ENCODE results near the gene LY6G6C.

LY6G6C gene, protein sequence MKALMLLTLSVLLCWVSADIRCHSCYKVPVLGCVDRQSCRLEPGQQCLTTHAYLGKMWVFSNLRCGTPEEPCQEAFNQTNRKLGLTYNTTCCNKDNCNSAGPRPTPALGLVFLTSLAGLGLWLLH

GRCh38 chr6:31721351-31722020 is at the start of gene LY6G6C:
LY6G6C (minus strand) TSS chr6:31721746; CDS start chr6:31721679, 67 bp downstream.
- no peak for DNase-seq (ENCODE audit: low spot score)

DNA sequence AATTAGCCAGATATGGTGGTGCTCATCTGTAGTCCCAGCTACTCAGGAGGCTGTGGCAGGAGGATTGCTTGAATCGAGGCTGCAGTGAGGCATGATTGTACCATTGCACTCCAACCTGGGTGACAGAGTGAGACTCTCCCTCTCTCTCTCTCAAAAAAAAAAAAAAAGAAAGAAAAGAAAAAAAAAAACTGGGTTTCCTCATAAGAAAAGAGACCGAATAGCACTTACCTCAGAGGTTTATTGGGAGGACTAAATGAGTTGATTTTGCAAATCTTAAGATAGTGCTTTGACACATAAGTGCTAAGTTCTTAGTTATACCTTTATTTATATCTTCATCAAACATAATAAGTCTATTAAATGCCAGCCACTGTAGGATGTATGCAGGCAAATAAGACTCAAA is 49.3 kb upstream of the LY6G6C start:
- no peak for DNase-seq (ENCODE audit: low spot score)

DNA sequence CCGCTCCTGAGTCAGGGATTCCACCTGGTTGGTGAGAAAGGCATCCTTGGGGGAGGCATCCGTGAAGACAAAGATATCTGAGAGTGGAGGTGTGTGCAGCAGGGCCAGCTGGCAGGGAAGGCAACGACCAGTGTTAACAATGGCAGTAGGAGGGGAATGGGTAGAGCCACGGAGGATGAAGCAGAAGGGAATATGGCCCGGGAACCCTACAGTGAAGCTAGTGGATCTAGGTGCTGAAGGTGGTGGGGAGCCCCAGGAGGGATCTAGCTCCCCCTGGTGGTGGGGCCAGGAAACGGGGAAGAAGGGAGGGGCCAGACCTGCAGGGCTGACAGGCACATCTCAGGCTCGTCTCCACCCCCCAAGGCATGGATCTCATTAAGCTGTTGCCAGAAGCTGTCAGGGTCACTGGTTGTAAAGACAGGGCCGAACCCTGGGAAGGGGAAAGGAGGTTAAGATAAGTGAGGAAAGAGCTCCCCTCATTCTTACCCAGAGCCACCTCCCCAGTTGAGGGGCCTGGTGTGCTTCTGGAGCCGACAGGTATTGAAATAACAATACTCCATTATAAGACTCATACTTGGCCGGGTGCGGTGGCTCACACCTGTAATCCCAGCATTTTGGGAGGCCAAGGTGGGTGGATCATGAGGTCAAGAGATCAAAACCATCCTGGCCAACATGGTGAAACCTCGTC is 48.3 kb upstream of the LY6G6C start:
- peak; percentile 46 for DNase-seq (ENCODE audit: low spot score)

DNA sequence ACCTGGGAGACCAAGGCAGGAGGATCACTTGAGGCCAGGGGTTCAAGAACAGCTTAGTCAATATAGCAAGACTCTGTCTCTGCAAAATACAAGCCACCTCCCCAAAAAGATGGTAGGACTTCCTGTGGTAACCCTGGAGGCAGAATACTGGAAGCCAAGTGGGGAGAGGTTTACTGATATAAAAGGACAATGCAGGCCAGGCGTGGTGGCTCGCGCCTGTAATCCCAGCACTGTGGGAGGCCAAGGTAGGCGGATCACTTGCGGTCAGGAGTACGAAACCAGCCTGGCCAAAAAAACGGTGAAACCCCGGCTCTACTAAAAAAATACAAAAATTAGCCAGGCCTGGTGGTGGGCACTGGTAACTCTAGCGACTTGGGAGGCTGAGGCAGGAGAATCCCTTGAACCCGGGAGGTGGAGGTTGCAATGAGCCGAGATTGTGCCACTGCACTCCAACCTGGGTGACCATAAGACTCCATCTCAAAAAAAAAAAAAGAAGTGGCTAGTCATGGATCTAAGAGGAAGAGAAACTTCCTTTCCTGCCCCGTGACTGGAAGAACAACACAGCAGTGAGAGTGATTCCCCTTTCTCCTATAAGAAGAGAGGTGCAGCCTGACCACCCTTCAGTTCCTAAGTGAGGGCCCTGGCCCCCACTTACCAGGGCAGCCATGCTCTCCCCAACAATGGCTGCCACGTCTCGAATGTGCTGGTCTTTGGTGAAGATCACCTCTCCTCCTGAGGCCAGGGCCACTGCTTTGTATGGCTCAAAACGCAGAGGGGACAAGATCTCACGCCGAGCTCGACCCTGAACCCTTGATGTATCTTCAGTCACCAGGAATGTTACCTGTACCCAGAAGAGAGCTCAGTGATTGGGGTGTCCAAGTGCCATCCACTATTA is 47.1 kb upstream of the LY6G6C start:
- DNase-seq (ENCODE audit: low spot score): no peak

DNA sequence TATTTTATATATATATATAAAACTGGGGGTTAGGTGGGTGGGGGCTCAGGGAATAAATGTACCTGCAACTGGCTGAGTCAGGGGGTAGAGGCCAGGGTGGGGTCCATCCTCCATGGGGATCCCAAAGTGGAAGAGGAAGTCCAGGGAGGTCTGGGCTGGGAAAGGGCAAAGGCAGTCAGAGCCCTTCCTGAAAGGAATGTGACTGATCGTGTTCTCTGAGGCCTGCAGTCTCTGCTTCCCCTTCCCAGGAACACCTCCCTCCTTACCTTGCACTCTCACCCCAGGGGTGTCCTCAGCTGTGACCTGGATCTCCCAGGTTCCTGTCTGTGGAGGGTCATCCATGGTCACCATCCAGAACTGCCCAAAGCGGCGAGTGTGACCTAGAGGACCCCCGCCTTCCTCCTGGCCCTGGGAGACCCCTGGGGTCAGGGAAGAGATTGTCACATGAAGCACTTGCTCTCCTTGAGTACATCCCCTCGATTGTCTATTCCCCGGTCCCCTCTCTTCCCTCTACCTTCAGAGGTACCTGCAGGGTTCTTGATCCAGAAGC is 45.6 kb upstream of the LY6G6C start:
- no peak for DNase-seq (ENCODE audit: low spot score)

DNA sequence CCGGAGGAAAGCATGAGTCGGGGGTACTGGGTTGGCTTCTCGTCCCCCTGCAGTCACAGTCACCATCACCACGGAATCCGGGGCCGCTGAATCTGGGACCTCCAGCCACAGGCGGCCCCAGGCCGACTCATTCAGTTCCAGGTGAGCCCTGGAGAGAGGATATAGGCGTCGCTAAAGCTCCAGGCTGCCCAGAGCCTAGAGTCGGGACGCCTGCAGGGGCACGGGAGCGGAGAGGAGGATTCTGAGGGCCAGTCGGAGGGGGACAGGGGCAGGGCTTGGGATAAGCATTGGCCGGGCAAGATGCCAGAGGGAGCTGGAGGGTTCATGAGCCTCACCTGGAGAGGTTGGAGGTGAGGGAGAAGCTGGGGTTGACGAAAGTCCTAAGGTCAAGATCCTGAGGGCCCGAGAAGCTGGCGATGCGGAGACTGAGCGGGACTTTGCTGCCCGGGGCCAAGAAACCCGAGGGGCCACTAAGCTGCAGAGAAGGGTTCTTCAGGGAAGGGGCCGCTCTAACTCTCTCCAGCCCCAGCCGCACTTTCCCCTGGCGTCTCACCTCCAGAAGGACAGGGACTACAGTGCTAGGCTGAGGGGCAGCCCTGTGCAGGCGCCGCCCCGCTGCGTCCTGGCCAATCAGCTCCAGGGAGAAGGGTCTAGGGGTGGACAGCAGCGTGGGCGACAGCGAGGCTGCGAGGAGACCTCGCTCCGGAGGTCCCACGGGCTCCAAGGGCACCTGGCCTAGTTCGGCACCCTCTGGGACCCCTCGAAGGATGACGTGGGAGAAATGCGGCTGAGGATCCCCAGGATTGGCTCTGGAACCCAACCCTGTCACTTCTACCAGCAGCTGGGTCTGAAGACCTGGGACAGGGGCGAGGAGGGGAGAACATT is 44.6 kb upstream of the LY6G6C start:
- DNase-seq (ENCODE audit: low spot score): no peak

DNA sequence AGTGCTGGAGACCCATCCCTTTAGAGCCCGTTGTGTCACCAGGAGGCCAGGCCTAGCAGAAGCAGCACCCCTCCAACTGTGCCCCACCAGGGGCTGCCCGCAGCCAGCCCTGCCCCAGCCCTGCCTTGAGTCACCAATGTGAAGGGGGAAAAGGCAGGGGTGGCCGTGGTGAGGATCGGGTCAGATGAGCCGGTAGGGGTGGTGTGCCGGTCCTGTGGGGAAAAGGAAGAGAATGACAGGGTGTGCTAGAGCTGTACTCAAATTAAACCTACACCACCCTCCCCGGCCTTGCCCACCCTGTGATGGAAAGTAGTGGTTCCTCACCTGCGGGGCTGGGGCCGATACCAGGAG is 44.0 kb upstream of the LY6G6C start:
- DNase-seq (ENCODE audit: low spot score): no peak

DNA sequence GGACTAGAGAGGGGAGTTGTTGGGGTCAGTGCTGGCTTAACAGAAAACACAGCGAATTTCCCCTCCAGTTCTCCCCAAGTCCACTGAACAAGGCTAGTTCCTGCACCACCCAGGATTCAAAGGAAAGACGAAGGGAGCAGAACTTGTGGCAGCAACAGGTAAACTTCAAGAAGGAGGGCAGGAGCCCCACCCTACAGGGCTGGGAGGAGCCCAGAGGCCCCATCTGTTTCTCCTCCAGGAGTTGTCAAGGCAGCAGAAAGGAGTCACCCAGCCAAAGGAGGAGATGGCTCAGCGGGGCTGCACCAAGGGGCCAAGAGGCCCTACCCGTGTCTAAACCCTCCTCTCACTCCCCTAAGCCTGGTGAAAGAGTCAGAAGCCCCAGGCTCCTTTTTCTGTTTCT is 42.7 kb upstream of the LY6G6C start:
- no peak for DNase-seq (ENCODE audit: low spot score)

GRCh38 chr6:31763619-31763940 is 42.0 kb upstream of the LY6G6C start:
- DNase-seq (ENCODE audit: low spot score): no peak

DNA sequence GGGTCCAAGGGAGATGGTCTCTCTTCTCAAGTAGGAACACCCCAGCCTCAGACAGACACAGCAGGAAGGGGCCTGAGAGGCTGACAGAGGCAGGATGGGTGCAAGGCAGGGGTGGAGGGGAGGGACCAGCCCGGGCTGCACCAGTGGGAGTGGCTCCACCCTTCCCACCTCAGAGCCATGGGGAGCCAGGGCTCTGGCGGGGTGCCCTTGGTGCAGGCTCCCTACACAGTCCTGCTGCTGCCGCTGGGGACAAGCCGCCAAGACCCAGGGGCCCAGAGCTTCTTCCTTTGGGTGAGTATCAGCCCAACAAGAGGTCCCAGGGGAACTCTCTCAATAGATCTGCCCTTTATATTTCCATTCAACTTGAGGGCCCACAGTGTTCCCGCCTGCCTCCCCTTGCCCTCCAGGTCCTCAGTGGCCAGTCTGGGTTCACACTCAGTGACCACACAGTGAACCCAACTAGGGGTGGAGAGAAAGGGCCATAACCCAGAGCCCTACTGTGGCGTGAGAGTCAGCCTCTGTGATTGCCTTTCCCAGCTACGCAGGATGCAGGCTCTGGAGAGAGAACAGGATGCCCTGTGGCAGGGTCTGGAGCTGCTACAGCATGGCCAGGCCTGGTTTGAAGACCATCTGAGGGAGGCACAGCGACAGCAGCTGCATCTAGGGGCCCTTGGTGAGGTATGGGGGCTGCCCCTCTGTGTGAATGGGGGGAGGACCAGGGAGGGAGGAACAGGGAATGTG is 41.5 kb upstream of the LY6G6C start:
- no peak for DNase-seq (ENCODE audit: low spot score)

GRCh38 chr6:31762356-31762755 is 40.8 kb upstream of the LY6G6C start, which contains the start of gene SAPCD1:
SAPCD1 (plus strand) TSS chr6:31762656; CDS start chr6:31763055, 399 bp downstream.
- no peak for DNase-seq (ENCODE audit: low spot score)

DNA sequence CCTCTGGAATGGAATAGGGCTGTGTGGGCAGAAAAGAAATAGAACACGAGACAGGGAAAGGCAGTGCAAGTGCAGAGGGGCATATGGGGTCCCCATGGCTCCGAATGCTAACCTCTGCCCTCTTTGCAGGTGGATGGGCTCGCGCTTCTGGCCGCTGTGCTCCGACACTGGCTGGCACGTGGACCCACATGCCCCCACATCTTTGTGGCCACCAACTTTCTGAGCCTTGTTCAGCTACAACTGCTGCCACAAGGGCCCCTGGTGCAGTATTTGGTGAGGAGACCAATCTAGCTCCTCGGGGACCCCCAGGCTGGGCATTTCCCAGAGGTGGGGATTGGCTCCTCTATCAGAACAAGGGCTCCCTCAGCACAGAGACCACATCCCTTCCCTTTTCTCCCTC is 39.8 kb upstream of the LY6G6C start:
- no peak for DNase-seq (ENCODE audit: low spot score)

DNA sequence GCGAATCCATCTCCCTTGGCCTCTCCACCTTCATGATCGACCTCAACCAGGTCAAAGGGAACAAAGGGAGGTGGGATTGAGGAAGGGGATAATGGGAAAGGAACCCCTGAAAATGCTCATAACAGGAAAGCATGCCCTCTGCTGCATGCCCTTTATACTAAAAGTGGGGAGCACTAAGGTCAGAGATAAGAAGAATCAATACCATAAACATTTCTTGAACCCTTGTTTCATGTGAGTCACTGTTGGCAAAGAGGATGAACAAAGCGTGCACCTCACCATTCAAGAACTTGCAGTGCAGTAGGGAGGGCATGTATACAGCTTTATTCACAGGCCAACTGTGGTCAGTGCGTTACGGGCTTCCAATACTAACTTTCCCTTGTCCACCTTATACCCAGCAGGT is 39.2 kb upstream of the LY6G6C start:
- DNase-seq (ENCODE audit: low spot score): no peak

GRCh38 chr6:31758281-31758680 is 36.7 kb upstream of the LY6G6C start:
- DNase-seq (ENCODE audit: low spot score): no peak

- DNase-seq (ENCODE audit: low spot score): no peak
Measured at GRCh38 chr6:31752739-31753319, 31.3 kb upstream of the LY6G6C start.

- no peak for DNase-seq (ENCODE audit: low spot score)
Measured at GRCh38 chr6:31750411-31751022, 29.0 kb upstream of the LY6G6C start.

DNA sequence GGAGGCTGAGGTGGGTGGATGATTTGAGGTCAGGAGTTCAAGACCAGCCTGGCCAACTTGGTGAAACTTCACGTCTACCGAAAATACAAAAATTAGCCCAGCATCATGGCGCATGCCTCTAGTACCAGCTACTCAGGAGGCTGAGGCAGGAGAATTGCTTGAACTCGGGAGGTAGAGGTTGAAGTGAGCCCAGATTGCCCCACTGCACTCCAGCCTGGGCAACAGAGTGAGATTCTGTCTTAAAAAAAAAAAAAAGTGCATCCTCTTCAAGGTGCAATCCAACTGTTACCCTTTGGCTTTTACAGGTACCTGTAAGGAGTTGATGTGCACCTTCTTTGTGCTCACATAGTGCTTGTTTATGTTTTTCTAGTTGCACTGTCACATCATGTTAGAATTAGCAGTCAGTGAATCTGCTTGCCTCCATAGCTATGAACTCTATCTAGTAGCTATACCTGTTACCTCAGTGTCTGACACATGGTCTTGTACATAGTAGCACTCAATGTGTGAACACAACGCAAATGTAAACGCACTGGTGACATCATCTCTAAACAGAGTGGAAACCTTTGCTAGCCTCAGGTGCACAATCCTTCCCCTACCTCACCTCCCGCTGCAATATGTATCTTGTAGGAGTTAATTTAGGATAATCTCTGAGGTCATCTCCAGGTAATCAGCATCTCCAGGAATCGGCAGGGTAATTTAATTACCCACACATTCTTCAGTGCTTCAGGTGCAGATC is 27.9 kb upstream of the LY6G6C start:
- no peak for DNase-seq (ENCODE audit: low spot score)

GRCh38 chr6:31744422-31744821 is 22.9 kb upstream of the LY6G6C start:
- DNase-seq (ENCODE audit: low spot score): no peak

- no peak for DNase-seq (ENCODE audit: low spot score)
Measured at GRCh38 chr6:31742894-31743293, 21.3 kb upstream of the LY6G6C start.
